ENCODE measurements around the gene ACTC1. TPM values are rescaled to one million over a fixed set of nuclear protein-coding genes. Genes with fewer than 3 reads are reported as not detected.

Gene ACTC1
- total RNA-seq, 1 experiment from 2014 or later, result not detected

- ChIA-PET POLR2A (interaction anchor here (0.7 kb wide), 1 partner anchor 9 kb away, joined by 3 read pairs; no protein-coding TSS in a partner anchor), CTCF (no interaction called here)
- no TSS peak for BruUV-seq (replicated peaks)
- H3K4me1 Mint-ChIP-seq (ENCODE audit: insufficient read depth, unreplicated experiment), result peaks cover 6% of the 10 kb centered on the region
- H3K4me3 Mint-ChIP-seq (ENCODE audit: unreplicated experiment), result no peak overlapping the region
- no peak for DNase-seq (ENCODE audit: unreplicated experiment)
- H3K36me3 Mint-ChIP-seq (ENCODE audit: insufficient read depth, unreplicated experiment), result no peaks in the 10 kb centered on the region
- no peak overlapping the region for H3K27ac Mint-ChIP-seq (ENCODE audit: low read depth, unreplicated experiment)
- no peaks in the 10 kb centered on the region for H3K9me3 Mint-ChIP-seq (ENCODE audit: unreplicated experiment)
- intact Hi-C loops (cut with micrococcal nuclease), result no loop called here
- H3K27me3 Mint-ChIP-seq (ENCODE audit: insufficient read depth, unreplicated experiment), result peaks cover 60% of the 10 kb centered on the region
- TF ChIP-seq, protein P1, sequence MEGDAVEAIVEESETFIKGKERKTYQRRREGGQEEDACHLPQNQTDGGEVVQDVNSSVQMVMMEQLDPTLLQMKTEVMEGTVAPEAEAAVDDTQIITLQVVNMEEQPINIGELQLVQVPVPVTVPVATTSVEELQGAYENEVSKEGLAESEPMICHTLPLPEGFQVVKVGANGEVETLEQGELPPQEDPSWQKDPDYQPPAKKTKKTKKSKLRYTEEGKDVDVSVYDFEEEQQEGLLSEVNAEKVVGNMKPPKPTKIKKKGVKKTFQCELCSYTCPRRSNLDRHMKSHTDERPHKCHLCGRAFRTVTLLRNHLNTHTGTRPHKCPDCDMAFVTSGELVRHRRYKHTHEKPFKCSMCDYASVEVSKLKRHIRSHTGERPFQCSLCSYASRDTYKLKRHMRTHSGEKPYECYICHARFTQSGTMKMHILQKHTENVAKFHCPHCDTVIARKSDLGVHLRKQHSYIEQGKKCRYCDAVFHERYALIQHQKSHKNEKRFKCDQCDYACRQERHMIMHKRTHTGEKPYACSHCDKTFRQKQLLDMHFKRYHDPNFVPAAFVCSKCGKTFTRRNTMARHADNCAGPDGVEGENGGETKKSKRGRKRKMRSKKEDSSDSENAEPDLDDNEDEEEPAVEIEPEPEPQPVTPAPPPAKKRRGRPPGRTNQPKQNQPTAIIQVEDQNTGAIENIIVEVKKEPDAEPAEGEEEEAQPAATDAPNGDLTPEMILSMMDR (IDR thresholded peaks at IDR 0.05; ENCODE audit: unreplicated experiment), result no peak
Observed at GRCh38 chr15:34793071-34793470, 2.3 kb downstream of the ACTC1 start.

- ChIA-PET POLR2A (no interaction called here), CTCF (no interaction called here)
- H3K4me3 Mint-ChIP-seq (ENCODE audit: unreplicated experiment), result no peak overlapping the region
Observed at GRCh38 chr15:34791701-34792100, 3.6 kb downstream of the ACTC1 start.

GRCh38 chr15:34790121-34790520, 5.2 kb downstream of the ACTC1 start:
- intact Hi-C loops (cut with micrococcal nuclease), result no loop called here
- DNase-seq (ENCODE audit: unreplicated experiment), result no peak
- H3K27ac Mint-ChIP-seq (ENCODE audit: low read depth, unreplicated experiment), result no peak overlapping the region
- no peaks in the 10 kb centered on the region for H3K36me3 Mint-ChIP-seq (ENCODE audit: insufficient read depth, unreplicated experiment)
- no peaks in the 10 kb centered on the region for H3K9me3 Mint-ChIP-seq (ENCODE audit: unreplicated experiment)
- TF ChIP-seq, protein P1 (IDR thresholded peaks at IDR 0.05; ENCODE audit: unreplicated experiment), result no peak
- H3K27me3 Mint-ChIP-seq (ENCODE audit: insufficient read depth, unreplicated experiment), result peaks cover 60% of the 10 kb centered on the region
- POLR2A ChIA-PET, result no interaction called here
- BruUV-seq (replicated peaks), result no TSS peak
- peaks cover 6% of the 10 kb centered on the region for H3K4me1 Mint-ChIP-seq (ENCODE audit: insufficient read depth, unreplicated experiment)
- CTCF ChIA-PET, result interaction anchor here (0.7 to 1.2 kb wide), 2 partner anchors 21 to 138 kb away, joined by 3 read pairs; no protein-coding TSS in a partner anchor
- no peak overlapping the region for H3K4me3 Mint-ChIP-seq (ENCODE audit: unreplicated experiment)

More at GRCh38 chr15:34791701-34792100, 3.6 kb downstream of the ACTC1 start:
- DNase-seq (ENCODE audit: unreplicated experiment), result no peak
- Mint-ChIP-seq H3K4me1 (ENCODE audit: insufficient read depth, unreplicated experiment) (peaks cover 6% of the 10 kb centered on the region), H3K36me3 (ENCODE audit: insufficient read depth, unreplicated experiment) (no peaks in the 10 kb centered on the region), H3K9me3 (ENCODE audit: unreplicated experiment) (no peaks in the 10 kb centered on the region), H3K27ac (ENCODE audit: low read depth, unreplicated experiment) (no peak overlapping the region), H3K27me3 (ENCODE audit: insufficient read depth, unreplicated experiment) (peaks cover 60% of the 10 kb centered on the region)
- BruUV-seq (replicated peaks), result no TSS peak
- intact Hi-C loops (cut with micrococcal nuclease), result no loop called here
- TF ChIP-seq, protein P1 (IDR thresholded peaks at IDR 0.05; ENCODE audit: unreplicated experiment), result no peak

- BruUV-seq (replicated peaks), result no TSS peak
- no peaks in the 10 kb centered on the region for H3K9me3 Mint-ChIP-seq (ENCODE audit: unreplicated experiment)
Observed at GRCh38 chr15:34789326-34789725, 6.0 kb downstream of the ACTC1 start.

More at GRCh38 chr15:34789326-34789725, 6.0 kb downstream of the ACTC1 start:
- Mint-ChIP-seq H3K27ac (ENCODE audit: low read depth, unreplicated experiment) (no peak overlapping the region), H3K4me1 (ENCODE audit: insufficient read depth, unreplicated experiment) (peaks cover 9% of the 10 kb centered on the region), H3K36me3 (ENCODE audit: insufficient read depth, unreplicated experiment) (peaks cover 6% of the 10 kb centered on the region), H3K4me3 (ENCODE audit: unreplicated experiment) (no peak overlapping the region), H3K27me3 (ENCODE audit: insufficient read depth, unreplicated experiment) (peaks cover 56% of the 10 kb centered on the region)
- no peak for DNase-seq (ENCODE audit: unreplicated experiment)
- intact Hi-C loops (cut with micrococcal nuclease), result no loop called here
- POLR2A ChIA-PET, result no interaction called here
- CTCF ChIA-PET, result interaction anchor here (1.2 kb wide), 1 partner anchor 20 kb away, joined by 3 read pairs; no protein-coding TSS in a partner anchor
- TF ChIP-seq, protein P1 (IDR thresholded peaks at IDR 0.05; ENCODE audit: unreplicated experiment), result no peak

Measured in MCF 10A (cell line).